Renal pelvis (tissue), 12 donors: ENCODE results near the gene OR4C13. TPM values are rescaled to one million over a fixed set of nuclear protein-coding genes. Genes with fewer than 3 reads are reported as not detected.
"Not testable (repeated sequence)": the region's sequence is repeated elsewhere in the genome, so short reads cannot be mapped to it uniquely, and the experiment has no call there.

Experiments used
- DNase-seq: peaks from one replicate; pipeline ENCODE4 v3.0.0-alpha.2; 2013
- long read RNA-seq, 16 experiments: transcript quantifications; one replicate each; lab custom pipeline, GENCODE V29; 2026
- polyA plus RNA-seq, 3 donors: library from polyadenylated mRNA; unstranded; fragments of 120-200 nt; gene quantifications; one replicate each; pipeline ENCODE4 v1.2.1, GENCODE V29; 2013; ENCODE audit not compliant: insufficient read length in 3 of 3

OR4C13 gene
- polyA plus RNA-seq = not detected
- long read RNA-seq, donor 1 = 0 reads
- long read RNA-seq, donor 2 = 0 reads
- long read RNA-seq, donor 3 = 0 reads
- long read RNA-seq, donor 4 = 0 reads
- long read RNA-seq, donor 5 = 0 reads
- long read RNA-seq, donor 6 = 0 reads
- long read RNA-seq, donor 7 = 0 reads
- long read RNA-seq, donor 8 = 0 reads
- long read RNA-seq, donor 9 = 0 reads
- long read RNA-seq, donor 10 = 0 reads
- long read RNA-seq, donor 11 = 0 reads
- long read RNA-seq, donor 12 = 0 reads
- long read RNA-seq, donor 13 = 0 reads
- long read RNA-seq, donor 14 = 0 reads
- long read RNA-seq, donor 15 = 0 reads
- long read RNA-seq, donor 16 = 0 reads

- no peak for DNase-seq
These were observed at the start of gene OR4C13 for GRCh38 chr11:49952091-49952490. TSS of gene OR4C13 (plus strand) at chr11:49952391. CDS start at chr11:49952423, 32 bp downstream.

DNA sequence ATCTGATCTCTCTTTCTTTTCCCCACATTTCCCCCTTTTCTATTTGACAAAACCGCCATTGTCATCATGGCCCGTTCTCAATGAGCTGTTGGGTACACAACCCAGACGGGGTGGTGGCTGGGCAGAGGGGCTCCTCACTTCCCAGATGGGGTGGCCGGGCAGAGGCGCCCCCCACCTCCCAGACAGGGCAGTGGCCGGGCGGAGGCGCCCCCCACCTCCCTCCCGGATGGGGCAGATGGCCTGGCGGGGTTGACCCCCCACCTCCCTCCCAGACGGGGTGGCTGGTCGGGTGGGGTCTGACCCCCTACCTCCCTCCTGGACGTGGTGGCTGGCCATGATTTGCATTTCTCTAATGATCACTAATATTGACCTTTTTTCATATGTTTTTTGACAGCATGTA, 40.7 kb upstream of the OR4C13 start:
- not testable (repeated sequence) for DNase-seq

GRCh38 chr11:49948701-49949100, 3.5 kb upstream of the OR4C13 start:
- not testable (repeated sequence) for DNase-seq

- not testable (repeated sequence) for DNase-seq
These were observed 21.2 kb downstream of the OR4C13 start for GRCh38 chr11:49973439-49973838.

DNA sequence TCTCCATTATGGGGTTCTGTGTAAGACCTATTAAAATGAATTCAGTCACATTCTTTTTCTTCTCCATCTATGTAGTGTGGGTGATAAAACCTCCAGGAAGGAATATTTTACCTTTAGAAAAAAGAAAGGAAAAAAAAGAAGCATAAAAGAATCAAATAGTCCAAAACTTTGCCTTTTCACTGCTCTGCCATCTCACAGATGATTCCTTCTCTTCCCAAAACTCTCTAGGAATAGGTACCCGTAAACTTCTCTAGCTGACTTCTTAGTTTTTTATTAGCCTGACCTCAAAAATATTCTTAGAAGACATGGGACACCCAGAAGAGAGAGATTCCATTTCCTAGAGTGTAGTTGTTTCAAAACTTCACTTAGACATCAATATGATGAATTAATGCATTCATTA, 30.2 kb downstream of the OR4C13 start, which contains the start of gene OR4C12:
TSS of gene OR4C12 (minus strand) at position 101 of the 400 bp plus-strand sequence. CDS start at position 67, 34 bp downstream.
- not testable (repeated sequence) for DNase-seq

GRCh38 chr11:49995565-49995964, 43.4 kb downstream of the OR4C13 start:
- DNase-seq = no peak

Other genes starting within 250 kb of the OR4C13 start
- gene OR4C12, start 30.1 kb downstream of the OR4C13 start, polyA plus RNA-seq = not detected
- gene OR4C45, start 80.5 kb downstream of the OR4C13 start, polyA plus RNA-seq = not detected